SH-SY5Y (cell line): ENCODE data around the gene PLSCR2.

Source experiments
- GATA2 ChIP-seq: IDR thresholded peaks from 2 replicates; pipeline ENCODE4 v1.6.1; 2011; ENCODE audit warnings: mild to moderate bottlenecking, low read depth, low read length
- GATA3 ChIP-seq: IDR thresholded peaks from 2 replicates; pipeline ENCODE4 v1.6.1; 2011; ENCODE audit warnings: low read depth, mild to moderate bottlenecking, low read length, moderate library complexity

GRCh38 chr3:146425341-146425740 lies 44.0 kb downstream of the PLSCR2 start:
- no peak for TF ChIP-seq GATA2
- TF ChIP-seq GATA3 = no peak
